Liver (tissue), 9 donors: ENCODE results near the gene CDH23. TPM values are rescaled to one million over a fixed set of nuclear protein-coding genes. Genes with fewer than 3 reads are reported as not detected.

Experiments used
- DNase-seq: peaks from one replicate; pipeline ENCODE4 v3.0.0-alpha.2; 2017; ENCODE audit warnings: low spot score
- H3K27ac ChIP-seq, 2 donors: one replicate each; pipeline ENCODE4 v1.7.0; 2013; ENCODE audit warnings: inconsistent platforms in 2 of 2, low read length in 2 of 2, control low read depth in 1 of 2, low read depth in 1 of 2, mild to moderate bottlenecking in 1 of 2
- H3K27me3 ChIP-seq, 4 donors: one replicate each; pipeline versions ENCODE4 v1.6.1 to v1.7.0; 2013; ENCODE audit warnings: low read length in 3 of 4, inconsistent platforms in 1 of 4, mild to moderate bottlenecking in 1 of 4, moderate library complexity in 1 of 4; ENCODE audit not compliant: control insufficient read depth in 4 of 4, insufficient read depth in 4 of 4
- H3K36me3 ChIP-seq, 4 donors: one replicate each; pipeline versions ENCODE4 v1.6.1 to v1.7.0; 2013; ENCODE audit warnings: low read length in 3 of 4, mild to moderate bottlenecking in 3 of 4, low read depth in 1 of 4, moderate library complexity in 1 of 4; ENCODE audit not compliant: control insufficient read depth in 4 of 4, insufficient read depth in 3 of 4
- H3K4me1 ChIP-seq, 4 donors: one replicate each; pipeline versions ENCODE4 v1.6.1 to v1.7.0; 2013; ENCODE audit warnings: low read length in 3 of 4, mild to moderate bottlenecking in 3 of 4, moderate library complexity in 1 of 4; ENCODE audit not compliant: control insufficient read depth in 4 of 4, insufficient read depth in 4 of 4
- H3K4me3 ChIP-seq, 3 donors: one replicate each; pipeline versions ENCODE4 v1.6.1 to v1.7.0; 2013; ENCODE audit warnings: low read length in 3 of 3, control low read depth in 1 of 3, low read depth in 1 of 3, mild to moderate bottlenecking in 1 of 3
- H3K9ac ChIP-seq, 2 donors: one replicate each; pipeline ENCODE4 v1.7.0; 2013; ENCODE audit warnings: low read length in 2 of 2, mild to moderate bottlenecking in 2 of 2, moderate library complexity in 2 of 2, control low read depth in 1 of 2, low read depth in 1 of 2
- H3K9me3 ChIP-seq, 4 donors: one replicate each; pipeline versions ENCODE4 v1.6.1 to v1.7.0; 2013; ENCODE audit warnings: low read length in 3 of 4; ENCODE audit not compliant: control insufficient read depth in 4 of 4
- ATF3 ChIP-seq: IDR thresholded peaks from 2 replicates; pipeline ENCODE4 v1.6.1; 2016; ENCODE audit warnings: antibody characterized with exemption
- EGR1 ChIP-seq, 2 donors: IDR thresholded peaks; 2 replicates each; pipeline ENCODE4 v1.6.1; 2016 to 2018; ENCODE audit warnings: antibody characterized with exemption in 2 of 2, low read depth in 2 of 2
- FOXA1 ChIP-seq: IDR thresholded peaks from 2 replicates; pipeline ENCODE4 v1.6.1; 2016; ENCODE audit warnings: antibody characterized with exemption
- GABPA ChIP-seq, 2 donors: IDR thresholded peaks in 1 of 2; conservative IDR thresholded peaks in 1 of 2; 2 replicates each; pipeline ENCODE4 v1.6.1; 2016; ENCODE audit warnings: antibody characterized with exemption in 2 of 2, mild to moderate bottlenecking in 1 of 2, moderate library complexity in 1 of 2
- HNF4A ChIP-seq, 2 donors: conservative IDR thresholded peaks; 2 replicates each; pipeline ENCODE4 v1.6.1; 2016; ENCODE audit warnings: antibody characterized with exemption in 2 of 2, mild to moderate bottlenecking in 2 of 2
- HNF4G ChIP-seq: IDR thresholded peaks from 2 replicates; pipeline ENCODE4 v1.6.1; 2016; ENCODE audit warnings: antibody characterized with exemption
- JUND ChIP-seq, 2 donors: IDR thresholded peaks; 2 replicates each; pipeline ENCODE4 v1.6.1; 2016; ENCODE audit warnings: antibody characterized with exemption in 2 of 2
- MAX ChIP-seq: IDR thresholded peaks from 2 replicates; pipeline ENCODE4 v1.6.1; 2016; ENCODE audit warnings: antibody characterized with exemption
- NR2F2 ChIP-seq: IDR thresholded peaks from 2 replicates; pipeline ENCODE4 v1.6.1; 2016; ENCODE audit warnings: antibody characterized with exemption
- RAD21 ChIP-seq, 2 donors: IDR thresholded peaks; 2 replicates each; pipeline ENCODE4 v1.6.1; 2016; ENCODE audit warnings: antibody characterized with exemption in 2 of 2, mild to moderate bottlenecking in 2 of 2
- RXRA ChIP-seq, 2 donors: IDR thresholded peaks; 2 replicates each; pipeline ENCODE4 v1.6.1; 2017 to 2018; ENCODE audit warnings: antibody characterized with exemption in 2 of 2, mild to moderate bottlenecking in 1 of 2
- SP1 ChIP-seq: IDR thresholded peaks from 2 replicates; pipeline ENCODE4 v1.6.1; 2018; ENCODE audit warnings: antibody characterized with exemption, mild to moderate bottlenecking
- TAF1 ChIP-seq: conservative IDR thresholded peaks from 2 replicates; pipeline ENCODE4 v1.6.1; 2016; ENCODE audit warnings: antibody characterized with exemption, mild to moderate bottlenecking
- YY1 ChIP-seq: IDR thresholded peaks from 2 replicates; pipeline ENCODE4 v1.6.1; 2016; ENCODE audit warnings: antibody characterized with exemption, mild to moderate bottlenecking
- WGBS: extraction: QIAGEN DNeasy Blood & Tissue Kit; methylation state at CpG from one replicate; pipeline ENCODE4 v1.1.7; 2013; 5-methylcytosine and 5-hydroxymethylcytosine counted together
- polyA plus RNA-seq, 2 donors: library from polyadenylated mRNA; stranded (reverse) in 1 of 2; unstranded in 1 of 2; fragments of 200-250 nt in 1 of 2; fragments of >200 nt in 1 of 2; fragmentation: Nextera tagmentation in 1 of 2; extraction: Ambion mirVana in 1 of 2; gene quantifications; one replicate each; pipeline versions ENCODE4 v1.2.1 to v1.2.3, GENCODE V29; 2013 to 2015
- total RNA-seq, 2 donors: library from RNA; depleted of rRNA; stranded (reverse); fragments of >200 nt; gene quantifications; one replicate each; pipeline ENCODE4 v1.2.3, GENCODE V29; 2014
- TF ChIP-seq, protein P1 (sequence below): IDR thresholded peaks from 2 replicates; pipeline ENCODE4 v1.6.1; 2016; ENCODE audit warnings: antibody characterized with exemption
- TF ChIP-seq, protein P2 (sequence below): fragments of 150-350 bp; IDR thresholded peaks from 2 replicates; pipeline ENCODE4 v1.5.1; 2017; ENCODE audit warnings: improper control_type of control experiment, low read depth, low read length; ENCODE audit not compliant: missing input control
- TF ChIP-seq, protein P3 (sequence below): IDR thresholded peaks from 2 replicates; pipeline ENCODE4 v1.6.1; 2016; ENCODE audit warnings: antibody characterized with exemption, mild to moderate bottlenecking
- donor health status: healthy.
- donor health status: healthy.
- donor health status: healthy.
- donor health status: healthy.
- donor health status: healthy.

The CDH23 gene
- total and polyA plus RNA-seq, 4 donors: 1.5 to 4.7 (median 3.4) TPM

- no peak overlapping the region for H3K9ac ChIP-seq
- no peaks in the 10 kb centered on the region for H3K9me3 ChIP-seq
- no peak overlapping the region for H3K4me3 ChIP-seq
- H3K4me1 ChIP-seq: peaks cover 0 to 4% (median 0%) of the 10 kb centered on the region in 4 donors
- peaks cover 0 to 12% (median 5%) of the 10 kb centered on the region in 4 donors for H3K36me3 ChIP-seq
- TF ChIP-seq NR2F2 (no peak), TAF1 (no peak), EGR1 (IDR thresholded peaks at IDR 0.05; ENCODE audit: low read depth in 2 of 2) (no peak), HNF4A (conservative IDR thresholded peaks at IDR 0.05) (no peak), HNF4G (no peak), GABPA (IDR thresholded peaks at IDR 0.05 in 1 of 2, conservative IDR thresholded peaks at IDR 0.05 in 1 of 2) (no peak)
- WGBS: 97% methylated on average over 16 of the region's 16 CpGs
- DNase-seq: no peak
- H3K27ac ChIP-seq: no peak overlapping the region
- no peaks in the 10 kb centered on the region for H3K27me3 ChIP-seq
Measured at GRCh38 chr10:71362141-71362540, 34.6 kb upstream of the CDH23 start.

GRCh38 chr10:71363936-71364335, 32.8 kb upstream of the CDH23 start:
- H3K4me1 ChIP-seq: no peaks in the 10 kb centered on the region
- no peaks in the 10 kb centered on the region for H3K27me3 ChIP-seq
- no peak overlapping the region for H3K4me3 ChIP-seq
- H3K9me3 ChIP-seq: no peaks in the 10 kb centered on the region
- peaks cover 0 to 12% (median 1%) of the 10 kb centered on the region in 4 donors for H3K36me3 ChIP-seq
- no peak for DNase-seq
- no peak overlapping the region for H3K27ac ChIP-seq
- TF ChIP-seq GABPA (IDR thresholded peaks at IDR 0.05 in 1 of 2, conservative IDR thresholded peaks at IDR 0.05 in 1 of 2) (no peak), SP1 (no peak), RAD21 (IDR thresholded peaks at IDR 0.05) (no peak), EGR1 (IDR thresholded peaks at IDR 0.05; ENCODE audit: low read depth in 2 of 2) (no peak), ATF3 (no peak), MAX (no peak), HNF4G (no peak), RXRA (IDR thresholded peaks at IDR 0.05) (no peak), HNF4A (conservative IDR thresholded peaks at IDR 0.05) (no peak), NR2F2 (no peak), JUND (IDR thresholded peaks at IDR 0.05) (no peak), FOXA1 (no peak), TAF1 (no peak), YY1 (no peak)
- TF ChIP-seq, protein P1, sequence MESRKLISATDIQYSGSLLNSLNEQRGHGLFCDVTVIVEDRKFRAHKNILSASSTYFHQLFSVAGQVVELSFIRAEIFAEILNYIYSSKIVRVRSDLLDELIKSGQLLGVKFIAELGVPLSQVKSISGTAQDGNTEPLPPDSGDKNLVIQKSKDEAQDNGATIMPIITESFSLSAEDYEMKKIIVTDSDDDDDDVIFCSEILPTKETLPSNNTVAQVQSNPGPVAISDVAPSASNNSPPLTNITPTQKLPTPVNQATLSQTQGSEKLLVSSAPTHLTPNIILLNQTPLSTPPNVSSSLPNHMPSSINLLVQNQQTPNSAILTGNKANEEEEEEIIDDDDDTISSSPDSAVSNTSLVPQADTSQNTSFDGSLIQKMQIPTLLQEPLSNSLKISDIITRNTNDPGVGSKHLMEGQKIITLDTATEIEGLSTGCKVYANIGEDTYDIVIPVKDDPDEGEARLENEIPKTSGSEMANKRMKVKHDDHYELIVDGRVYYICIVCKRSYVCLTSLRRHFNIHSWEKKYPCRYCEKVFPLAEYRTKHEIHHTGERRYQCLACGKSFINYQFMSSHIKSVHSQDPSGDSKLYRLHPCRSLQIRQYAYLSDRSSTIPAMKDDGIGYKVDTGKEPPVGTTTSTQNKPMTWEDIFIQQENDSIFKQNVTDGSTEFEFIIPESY: no peak
- TF ChIP-seq, protein P2, sequence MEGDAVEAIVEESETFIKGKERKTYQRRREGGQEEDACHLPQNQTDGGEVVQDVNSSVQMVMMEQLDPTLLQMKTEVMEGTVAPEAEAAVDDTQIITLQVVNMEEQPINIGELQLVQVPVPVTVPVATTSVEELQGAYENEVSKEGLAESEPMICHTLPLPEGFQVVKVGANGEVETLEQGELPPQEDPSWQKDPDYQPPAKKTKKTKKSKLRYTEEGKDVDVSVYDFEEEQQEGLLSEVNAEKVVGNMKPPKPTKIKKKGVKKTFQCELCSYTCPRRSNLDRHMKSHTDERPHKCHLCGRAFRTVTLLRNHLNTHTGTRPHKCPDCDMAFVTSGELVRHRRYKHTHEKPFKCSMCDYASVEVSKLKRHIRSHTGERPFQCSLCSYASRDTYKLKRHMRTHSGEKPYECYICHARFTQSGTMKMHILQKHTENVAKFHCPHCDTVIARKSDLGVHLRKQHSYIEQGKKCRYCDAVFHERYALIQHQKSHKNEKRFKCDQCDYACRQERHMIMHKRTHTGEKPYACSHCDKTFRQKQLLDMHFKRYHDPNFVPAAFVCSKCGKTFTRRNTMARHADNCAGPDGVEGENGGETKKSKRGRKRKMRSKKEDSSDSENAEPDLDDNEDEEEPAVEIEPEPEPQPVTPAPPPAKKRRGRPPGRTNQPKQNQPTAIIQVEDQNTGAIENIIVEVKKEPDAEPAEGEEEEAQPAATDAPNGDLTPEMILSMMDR: no peak
- TF ChIP-seq, protein P3, sequence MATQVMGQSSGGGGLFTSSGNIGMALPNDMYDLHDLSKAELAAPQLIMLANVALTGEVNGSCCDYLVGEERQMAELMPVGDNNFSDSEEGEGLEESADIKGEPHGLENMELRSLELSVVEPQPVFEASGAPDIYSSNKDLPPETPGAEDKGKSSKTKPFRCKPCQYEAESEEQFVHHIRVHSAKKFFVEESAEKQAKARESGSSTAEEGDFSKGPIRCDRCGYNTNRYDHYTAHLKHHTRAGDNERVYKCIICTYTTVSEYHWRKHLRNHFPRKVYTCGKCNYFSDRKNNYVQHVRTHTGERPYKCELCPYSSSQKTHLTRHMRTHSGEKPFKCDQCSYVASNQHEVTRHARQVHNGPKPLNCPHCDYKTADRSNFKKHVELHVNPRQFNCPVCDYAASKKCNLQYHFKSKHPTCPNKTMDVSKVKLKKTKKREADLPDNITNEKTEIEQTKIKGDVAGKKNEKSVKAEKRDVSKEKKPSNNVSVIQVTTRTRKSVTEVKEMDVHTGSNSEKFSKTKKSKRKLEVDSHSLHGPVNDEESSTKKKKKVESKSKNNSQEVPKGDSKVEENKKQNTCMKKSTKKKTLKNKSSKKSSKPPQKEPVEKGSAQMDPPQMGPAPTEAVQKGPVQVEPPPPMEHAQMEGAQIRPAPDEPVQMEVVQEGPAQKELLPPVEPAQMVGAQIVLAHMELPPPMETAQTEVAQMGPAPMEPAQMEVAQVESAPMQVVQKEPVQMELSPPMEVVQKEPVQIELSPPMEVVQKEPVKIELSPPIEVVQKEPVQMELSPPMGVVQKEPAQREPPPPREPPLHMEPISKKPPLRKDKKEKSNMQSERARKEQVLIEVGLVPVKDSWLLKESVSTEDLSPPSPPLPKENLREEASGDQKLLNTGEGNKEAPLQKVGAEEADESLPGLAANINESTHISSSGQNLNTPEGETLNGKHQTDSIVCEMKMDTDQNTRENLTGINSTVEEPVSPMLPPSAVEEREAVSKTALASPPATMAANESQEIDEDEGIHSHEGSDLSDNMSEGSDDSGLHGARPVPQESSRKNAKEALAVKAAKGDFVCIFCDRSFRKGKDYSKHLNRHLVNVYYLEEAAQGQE: no peak
- H3K9ac ChIP-seq: no peak overlapping the region
